Kidney epithelial cell (primary cell): ENCODE results near the gene ICE2. TPM values are rescaled to one million over a fixed set of nuclear protein-coding genes. Genes with fewer than 3 reads are reported as not detected.

Experiments used
- DNase-seq: peaks from one replicate; pipeline ENCODE4 v3.0.0-alpha.2; 2010; ENCODE audit warnings: low read depth
- H3K27me3 ChIP-seq: 2 replicates; pipeline ENCODE4 v1.6.0; 2011; ENCODE audit warnings: low read length; ENCODE audit not compliant: control insufficient read depth, insufficient read depth
- H3K36me3 ChIP-seq: 2 replicates; pipeline ENCODE4 v1.5.1; 2011; ENCODE audit warnings: low read length; ENCODE audit not compliant: control insufficient read depth, insufficient read depth
- H3K4me3 ChIP-seq: 2 replicates; pipeline ENCODE4 v1.5.1; 2011; ENCODE audit warnings: low read depth, mild to moderate bottlenecking, control low read depth, low read length
- CTCF ChIP-seq: IDR thresholded peaks from 2 replicates; pipeline ENCODE4 v1.5.1; 2011; ENCODE audit warnings: mild to moderate bottlenecking, moderate library complexity, low read length, control low read depth, inconsistent platforms; ENCODE audit not compliant: insufficient read depth, poor library complexity, severe bottlenecking
- total RNA-seq: library from RNA; depleted of rRNA; stranded (reverse); fragments of >200 nt; gene quantifications from 2 replicates; pipeline ENCODE4 v1.2.3, GENCODE V29; 2015

ICE2 gene
- total RNA-seq, 1 donor from 2014 or later: 34.8 TPM

GRCh38 chr15:60379525-60380274 lies 99.2 kb downstream of the ICE2 start:
- no peak for TF ChIP-seq CTCF
- Histone ChIP-seq H3K27me3 (no peaks in the 10 kb centered on the region), H3K4me3 (no peak overlapping the region), H3K36me3 (peaks cover 7% of the 10 kb centered on the region)
- DNase-seq: peak; percentile 86

GRCh38 chr15:60379185-60379524 lies 99.8 kb downstream of the ICE2 start:
- TF ChIP-seq CTCF: no peak
- no peak for DNase-seq
- no peak overlapping the region for H3K4me3 ChIP-seq
- no peaks in the 10 kb centered on the region for H3K27me3 ChIP-seq
- peaks cover 8% of the 10 kb centered on the region for H3K36me3 ChIP-seq

GRCh38 chr15:60376677-60377095 lies 102.3 kb downstream of the ICE2 start:
- Histone ChIP-seq H3K36me3 (peaks cover 11% of the 10 kb centered on the region), H3K27me3 (no peaks in the 10 kb centered on the region), H3K4me3 (no peak overlapping the region)
- no peak for DNase-seq
- TF ChIP-seq CTCF: no peak

- no peak for TF ChIP-seq CTCF
- Histone ChIP-seq H3K4me3 (no peak overlapping the region), H3K27me3 (no peaks in the 10 kb centered on the region), H3K36me3 (peaks cover 13% of the 10 kb centered on the region)
- no peak for DNase-seq
Measured at GRCh38 chr15:60375306-60375705, 103.6 kb downstream of the ICE2 start.

GRCh38 chr15:60374628-60375081 lies 104.3 kb downstream of the ICE2 start:
- no peaks in the 10 kb centered on the region for H3K27me3 ChIP-seq
- peaks cover 13% of the 10 kb centered on the region for H3K36me3 ChIP-seq
- peak; percentile 96 for DNase-seq
- TF ChIP-seq CTCF: peak; percentile 3
- no peak overlapping the region for H3K4me3 ChIP-seq

GRCh38 chr15:60374209-60374608 lies 104.7 kb downstream of the ICE2 start:
- no peak for TF ChIP-seq CTCF
- Histone ChIP-seq H3K4me3 (no peak overlapping the region), H3K36me3 (peaks cover 13% of the 10 kb centered on the region)

More at GRCh38 chr15:60374209-60374608, 104.7 kb downstream of the ICE2 start:
- no peaks in the 10 kb centered on the region for H3K27me3 ChIP-seq
- DNase-seq: no peak
